HUES64 (cell line): ENCODE data around the gene FBLN1.
"Not testable (repeated sequence)": the region's sequence is repeated elsewhere in the genome, so short reads cannot be mapped to it uniquely, and the experiment has no call there.

ENCODE experiments used
- H3K27ac ChIP-seq: 2 replicates; pipeline ENCODE4 v1.7.0; 2013; ENCODE audit warnings: low read depth, low read length, inconsistent platforms
- H3K27me3 ChIP-seq: 2 replicates; pipeline ENCODE4 v1.6.1; 2013; ENCODE audit warnings: mild to moderate bottlenecking, low read length; ENCODE audit not compliant: insufficient read depth
- H3K36me3 ChIP-seq: 2 replicates; pipeline ENCODE4 v1.6.1; 2013; ENCODE audit warnings: mild to moderate bottlenecking, low read length; ENCODE audit not compliant: insufficient read depth
- H3K4me1 ChIP-seq: 2 replicates; pipeline ENCODE4 v1.6.1; 2013; ENCODE audit warnings: mild to moderate bottlenecking, low read length, moderate library complexity; ENCODE audit not compliant: insufficient read depth
- H3K4me3 ChIP-seq: 2 replicates; pipeline ENCODE4 v1.5.1; 2013; ENCODE audit warnings: mild to moderate bottlenecking, low read length, moderate library complexity
- H3K9ac ChIP-seq: 2 replicates; pipeline ENCODE4 v1.6.1; 2013; ENCODE audit warnings: mild to moderate bottlenecking, low read depth, low read length
- H3K9me3 ChIP-seq: 2 replicates; pipeline ENCODE4 v1.6.1; 2013; ENCODE audit warnings: low read depth, low read length; ENCODE audit not compliant: insufficient read depth
- WGBS: fragments of 150-250, 120-280 bp; methylation state at CpG from one replicate; pipeline ENCODE4 v1.1.7; 2013; ENCODE audit warnings: missing lambda C conversion rate; 5-methylcytosine and 5-hydroxymethylcytosine counted together

FBLN1 gene

DNA sequence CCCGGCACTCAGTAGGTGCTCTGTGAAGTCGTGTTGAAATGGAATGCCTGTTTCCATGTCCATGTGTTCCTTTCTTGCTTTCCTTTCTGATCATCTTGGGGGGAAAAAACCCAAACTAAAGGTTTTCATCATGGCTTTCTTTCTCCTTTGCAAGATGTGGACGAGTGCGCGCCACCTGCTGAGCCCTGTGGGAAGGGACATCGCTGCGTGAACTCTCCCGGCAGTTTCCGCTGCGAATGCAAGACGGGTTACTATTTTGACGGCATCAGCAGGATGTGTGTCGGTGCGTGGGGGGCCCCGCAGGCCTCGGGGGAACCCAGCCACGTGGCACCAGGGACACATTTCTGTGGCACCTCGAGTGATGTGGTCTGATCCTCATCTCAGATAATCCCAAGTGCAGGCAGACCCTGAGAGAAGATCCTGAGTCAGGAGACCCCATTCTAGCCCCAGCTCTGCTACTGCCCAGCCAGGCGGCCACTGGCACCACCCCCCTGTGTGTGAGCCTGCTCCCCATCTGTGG is 39.4 kb downstream of the FBLN1 start:
- Histone ChIP-seq H3K36me3 (peaks cover 79% of the 10 kb centered on the region), H3K9me3 (no peaks in the 10 kb centered on the region), H3K4me3 (no peak overlapping the region), H3K9ac (no peak overlapping the region), H3K27me3 (no peaks in the 10 kb centered on the region), H3K27ac (no peak overlapping the region), H3K4me1 (peaks cover 4% of the 10 kb centered on the region)
- WGBS = 96% methylated on average over 19 of the region's 19 CpGs

DNA sequence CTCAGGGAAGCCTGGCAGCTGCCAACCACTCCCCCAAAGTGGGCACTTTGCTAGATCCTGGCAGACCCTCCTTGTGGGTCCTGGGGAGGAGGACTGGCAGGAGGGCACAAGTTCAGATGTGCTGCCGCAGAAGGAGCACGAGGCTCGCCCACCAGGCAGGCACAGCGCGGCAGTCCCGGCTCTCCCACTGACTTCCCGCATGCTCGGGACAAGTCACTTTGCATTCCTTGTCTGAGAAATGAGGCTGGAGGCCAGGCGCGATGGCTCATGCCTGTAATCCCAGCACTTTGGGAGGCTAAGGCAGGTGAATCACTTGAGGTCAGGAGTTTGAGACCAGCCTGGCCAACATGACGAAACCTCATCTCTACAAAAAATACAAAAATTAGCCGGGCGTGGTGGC is 40.1 kb downstream of the FBLN1 start:
- not testable (repeated sequence) for H3K4me1 ChIP-seq, H3K4me3 ChIP-seq, H3K27ac ChIP-seq, H3K9ac ChIP-seq, H3K27me3 ChIP-seq, H3K9me3 ChIP-seq
- WGBS = 97% methylated on average over 13 of the region's 13 CpGs
- H3K36me3 ChIP-seq = peaks cover 85% of the 10 kb centered on the region

DNA sequence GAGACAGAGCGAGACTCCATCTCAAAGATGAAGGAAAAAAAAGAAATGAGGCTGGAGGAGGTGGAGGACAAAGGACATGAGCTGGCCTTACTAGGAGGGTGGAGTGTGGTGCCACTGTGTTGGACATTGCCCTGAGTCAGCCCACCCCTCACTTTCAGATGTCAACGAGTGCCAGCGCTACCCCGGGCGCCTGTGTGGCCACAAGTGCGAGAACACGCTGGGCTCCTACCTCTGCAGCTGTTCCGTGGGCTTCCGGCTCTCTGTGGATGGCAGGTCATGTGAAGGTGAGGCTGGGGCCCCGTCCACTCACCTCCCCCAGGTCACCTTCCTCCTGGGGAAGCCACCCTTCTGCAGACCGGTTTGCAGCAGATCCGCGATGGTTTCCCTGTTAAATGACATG is 40.6 kb downstream of the FBLN1 start:
- H3K27me3 ChIP-seq = no peaks in the 10 kb centered on the region
- peaks cover 86% of the 10 kb centered on the region for H3K36me3 ChIP-seq
- WGBS = 94% methylated on average over 13 of the region's 13 CpGs

DNA sequence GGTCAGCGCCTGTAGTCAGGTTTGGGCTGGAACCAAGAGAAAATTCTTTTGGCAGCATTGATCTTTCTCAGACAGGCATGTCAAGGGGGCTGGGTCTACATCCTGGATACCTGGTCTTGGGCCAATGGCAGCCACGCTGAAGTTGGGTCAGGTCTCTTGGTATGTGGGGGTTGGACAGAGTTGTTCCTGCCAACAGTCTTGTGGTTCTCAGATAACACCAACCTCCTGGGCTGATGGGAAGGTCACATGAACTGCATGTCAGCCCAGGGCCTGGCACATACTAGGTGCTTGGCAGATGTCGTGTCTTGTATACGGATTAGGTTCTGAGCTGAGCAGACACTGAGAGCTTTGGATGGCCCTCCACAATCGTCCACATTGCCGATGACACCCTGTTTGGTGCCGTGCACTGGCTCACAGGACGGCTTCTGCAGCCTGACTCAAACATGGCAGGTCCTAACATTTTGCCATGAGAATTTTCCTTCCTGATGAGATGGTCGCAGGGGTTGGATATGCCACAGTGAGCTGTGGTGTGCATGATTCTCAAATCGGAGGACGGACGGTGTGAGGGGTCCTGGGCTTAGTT is 42.0 kb downstream of the FBLN1 start:
- H3K27ac ChIP-seq = no peak overlapping the region
- H3K9ac ChIP-seq = no peak overlapping the region
- peaks cover 93% of the 10 kb centered on the region for H3K36me3 ChIP-seq
- H3K4me3 ChIP-seq = no peak overlapping the region
- H3K4me1 ChIP-seq = no peaks in the 10 kb centered on the region
- WGBS = 91% methylated on average over 12 of the region's 12 CpGs
- no peaks in the 10 kb centered on the region for H3K9me3 ChIP-seq
- H3K27me3 ChIP-seq = no peaks in the 10 kb centered on the region

More for the DNA sequence above, 40.6 kb downstream of the FBLN1 start:
- no peak overlapping the region for H3K27ac ChIP-seq
- no peaks in the 10 kb centered on the region for H3K9me3 ChIP-seq
- H3K4me3 ChIP-seq = no peak overlapping the region
- H3K9ac ChIP-seq = no peak overlapping the region
- peaks cover 4% of the 10 kb centered on the region for H3K4me1 ChIP-seq

DNA sequence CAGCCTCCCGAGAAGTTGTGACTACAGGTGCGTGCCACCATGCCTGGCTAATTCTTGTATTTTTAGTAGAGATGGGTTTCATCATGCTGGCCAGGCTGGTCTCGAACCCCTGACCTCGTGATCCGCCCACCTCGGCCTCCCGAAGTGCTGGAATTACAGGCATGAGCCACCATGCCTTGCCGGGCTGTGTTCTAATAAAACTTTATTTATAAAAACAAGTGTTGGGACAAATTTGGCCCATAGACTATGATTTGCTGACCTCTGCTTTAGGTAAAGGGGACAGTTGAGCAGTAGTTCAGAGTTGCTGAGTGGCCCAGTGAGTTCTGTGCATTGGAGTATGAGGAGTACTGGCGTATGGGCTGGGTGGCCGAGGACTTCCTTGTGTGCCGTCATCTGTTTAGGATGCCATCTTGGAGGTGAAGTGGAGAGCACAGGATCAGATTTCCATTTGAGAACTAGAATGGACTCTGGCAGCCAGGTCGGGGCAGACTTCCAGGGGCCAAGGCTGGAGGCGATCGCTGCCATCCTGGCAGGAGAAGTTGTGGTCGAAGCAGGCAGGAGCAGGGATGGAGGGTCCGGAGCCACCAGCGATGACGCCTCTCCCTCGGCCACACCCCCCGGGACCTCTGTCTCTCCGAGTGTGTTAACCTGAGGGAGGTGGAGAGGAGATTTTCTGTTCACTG is 43.8 kb downstream of the FBLN1 start:
- H3K4me3 ChIP-seq = no peak overlapping the region
- no peaks in the 10 kb centered on the region for H3K27me3 ChIP-seq
- no peak overlapping the region for H3K9ac ChIP-seq
- no peak overlapping the region for H3K27ac ChIP-seq
- no peaks in the 10 kb centered on the region for H3K4me1 ChIP-seq
- H3K36me3 ChIP-seq = peaks cover 93% of the 10 kb centered on the region
- 89% methylated on average over 21 of the region's 21 CpGs for WGBS
- H3K9me3 ChIP-seq = no peaks in the 10 kb centered on the region

DNA sequence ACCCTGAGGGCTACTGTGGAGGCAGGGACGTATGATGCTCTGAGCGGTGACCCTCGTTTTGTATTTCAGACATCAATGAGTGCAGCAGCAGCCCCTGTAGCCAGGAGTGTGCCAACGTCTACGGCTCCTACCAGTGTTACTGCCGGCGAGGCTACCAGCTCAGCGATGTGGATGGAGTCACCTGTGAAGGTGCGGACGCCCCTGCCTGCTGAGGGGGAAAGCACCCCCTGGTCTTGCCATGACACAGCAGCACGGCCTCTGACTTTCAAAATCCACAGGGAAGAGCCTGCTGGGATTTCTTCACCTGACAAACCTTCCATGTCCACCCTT is 44.3 kb downstream of the FBLN1 start:
- Histone ChIP-seq H3K27ac (no peak overlapping the region), H3K9me3 (no peaks in the 10 kb centered on the region), H3K9ac (no peak overlapping the region), H3K36me3 (peaks cover 92% of the 10 kb centered on the region), H3K4me3 (no peak overlapping the region), H3K27me3 (no peaks in the 10 kb centered on the region), H3K4me1 (no peaks in the 10 kb centered on the region)
- WGBS = 96% methylated on average over 11 of the region's 11 CpGs

DNA sequence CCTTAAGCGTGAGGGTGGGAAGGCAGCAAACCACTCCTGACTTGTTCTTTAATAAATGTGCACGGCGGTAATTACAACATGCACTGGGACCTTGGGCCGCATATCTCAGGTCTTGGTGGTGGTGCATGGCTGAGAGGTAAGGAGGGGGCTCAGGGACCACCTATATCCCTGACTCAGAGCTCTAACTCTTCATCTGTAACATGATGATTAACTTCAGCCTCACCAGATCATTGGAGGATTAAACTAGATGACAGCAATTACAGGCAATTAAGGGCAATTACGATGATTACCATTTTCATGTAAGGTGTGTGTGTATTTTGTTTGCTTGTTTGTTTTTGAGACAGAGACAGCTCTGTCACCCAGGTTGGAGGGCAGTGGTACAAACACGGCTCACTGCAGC is 45.0 kb downstream of the FBLN1 start:
- Histone ChIP-seq H3K9me3 (no peaks in the 10 kb centered on the region), H3K4me1 (no peaks in the 10 kb centered on the region), H3K27ac (no peak overlapping the region), H3K36me3 (peaks cover 87% of the 10 kb centered on the region), H3K27me3 (no peaks in the 10 kb centered on the region), H3K9ac (no peak overlapping the region), H3K4me3 (no peak overlapping the region)
- WGBS = 85% methylated on average over 6 of the region's 6 CpGs

DNA sequence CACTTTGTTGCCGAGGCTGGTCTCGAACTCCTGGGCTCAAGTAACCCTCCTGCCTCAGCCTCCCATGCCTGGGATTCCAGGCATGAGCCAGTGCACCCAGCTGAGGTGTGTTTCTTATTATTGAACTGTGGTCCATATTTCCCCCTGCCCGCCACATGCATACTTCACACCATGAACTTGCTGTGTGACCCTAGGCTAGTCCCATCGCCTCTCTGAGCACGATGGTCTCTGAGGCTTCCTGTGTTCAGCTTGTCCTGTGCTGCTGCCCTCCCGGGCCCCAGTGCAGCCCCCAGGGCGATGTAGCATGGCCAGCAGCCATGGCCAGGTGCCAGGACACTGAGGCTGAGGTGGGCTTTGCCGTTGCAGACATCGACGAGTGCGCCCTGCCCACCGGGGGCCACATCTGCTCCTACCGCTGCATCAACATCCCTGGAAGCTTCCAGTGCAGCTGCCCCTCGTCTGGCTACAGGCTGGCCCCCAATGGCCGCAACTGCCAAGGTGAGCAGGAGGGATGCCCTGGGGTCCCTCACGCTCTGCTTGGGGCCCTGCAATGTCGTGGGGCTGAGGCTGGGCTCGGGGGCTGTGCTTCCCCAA is 45.7 kb downstream of the FBLN1 start:
- peaks cover 84% of the 10 kb centered on the region for H3K36me3 ChIP-seq
- no peak overlapping the region for H3K4me3 ChIP-seq
- H3K27me3 ChIP-seq = no peaks in the 10 kb centered on the region
- H3K9ac ChIP-seq = no peak overlapping the region
- no peak overlapping the region for H3K27ac ChIP-seq
- H3K4me1 ChIP-seq = peaks cover 3% of the 10 kb centered on the region; the same call in 1 of the 2 replicates
- WGBS = 95% methylated on average over 18 of the region's 18 CpGs
- no peaks in the 10 kb centered on the region for H3K9me3 ChIP-seq

DNA sequence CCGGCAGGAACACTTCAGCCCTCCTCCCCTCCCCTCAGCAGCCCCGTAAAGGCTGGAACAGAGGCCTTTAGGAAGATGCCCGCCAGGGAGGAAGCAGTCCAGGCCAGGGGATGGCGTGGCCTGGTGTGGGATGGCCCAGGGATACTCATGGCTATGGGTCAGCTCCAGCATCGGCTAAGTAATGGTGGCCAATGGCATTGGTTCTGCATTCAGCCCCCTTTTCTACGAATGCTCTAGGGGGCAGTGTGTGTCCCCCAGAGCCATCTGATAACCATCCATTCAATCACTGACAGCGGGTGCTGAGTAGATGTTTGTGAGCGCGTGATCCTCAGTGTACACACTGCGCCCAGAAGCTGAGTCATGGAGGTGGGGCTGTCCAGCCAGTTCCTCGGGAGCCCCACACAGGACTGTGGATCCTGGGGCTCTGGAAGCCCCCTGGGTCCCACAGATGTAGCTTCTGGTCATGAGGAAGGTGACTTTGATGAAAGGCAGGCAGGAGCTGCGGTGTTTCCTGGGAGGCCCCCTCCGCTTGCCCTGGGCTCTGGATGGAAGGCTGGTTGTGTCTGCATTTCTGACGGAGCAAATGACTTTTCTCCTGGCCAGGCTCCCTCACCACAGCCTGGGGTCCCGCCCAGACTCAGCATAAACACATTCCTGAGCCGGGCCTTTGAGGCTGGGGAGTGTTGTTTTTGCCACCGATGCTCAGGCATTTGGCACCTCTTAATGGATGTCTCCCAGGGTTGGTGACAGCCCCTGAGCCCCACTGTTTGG is 46.5 kb downstream of the FBLN1 start:
- no peaks in the 10 kb centered on the region for H3K27me3 ChIP-seq
- H3K36me3 ChIP-seq = peaks cover 78% of the 10 kb centered on the region
- no peak overlapping the region for H3K9ac ChIP-seq
- H3K27ac ChIP-seq = no peak overlapping the region
- H3K9me3 ChIP-seq = no peaks in the 10 kb centered on the region
- no peak overlapping the region for H3K4me3 ChIP-seq
- H3K4me1 ChIP-seq = peaks cover 5% of the 10 kb centered on the region; the same call in 1 of the 2 replicates
- 91% methylated on average over 17 of the region's 17 CpGs for WGBS

DNA sequence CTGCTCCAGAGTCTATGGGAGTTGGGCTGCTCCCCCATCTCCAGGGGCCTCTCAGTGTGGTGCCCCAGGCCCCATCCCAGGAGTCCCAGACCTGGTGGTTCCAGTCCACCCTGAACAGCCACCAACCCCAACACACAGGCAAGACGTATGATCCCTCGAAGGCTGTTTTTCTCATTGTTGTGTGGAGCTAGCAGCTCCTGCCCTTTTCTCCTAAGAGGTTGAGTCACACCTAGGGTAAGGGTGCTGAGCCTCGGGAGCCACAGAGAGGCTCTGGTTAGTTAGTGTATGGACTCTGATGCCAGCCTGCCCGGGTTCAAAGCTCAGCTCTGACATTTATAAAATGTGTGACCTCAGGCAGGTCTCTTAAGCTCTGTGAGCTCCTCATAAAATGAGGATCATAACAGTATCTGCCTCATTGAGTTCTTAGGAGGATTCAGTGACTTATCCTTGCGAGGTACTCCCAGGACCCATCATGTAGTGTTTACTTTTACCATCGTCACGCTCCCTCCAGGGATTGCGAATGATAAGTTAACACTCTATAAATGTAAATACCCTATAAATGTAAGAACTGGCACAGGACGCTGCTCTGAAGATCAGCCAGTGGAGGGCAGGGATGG is 47.2 kb downstream of the FBLN1 start:
- peaks cover 5% of the 10 kb centered on the region; the same call in 1 of the 2 replicates for H3K4me1 ChIP-seq
- H3K9me3 ChIP-seq = no peaks in the 10 kb centered on the region
- peaks cover 78% of the 10 kb centered on the region for H3K36me3 ChIP-seq
- no peak overlapping the region for H3K9ac ChIP-seq
- H3K27ac ChIP-seq = no peak overlapping the region
- no peak overlapping the region for H3K4me3 ChIP-seq
- H3K27me3 ChIP-seq = no peaks in the 10 kb centered on the region
- 92% methylated on average over 6 of the region's 9 CpGs for WGBS

DNA sequence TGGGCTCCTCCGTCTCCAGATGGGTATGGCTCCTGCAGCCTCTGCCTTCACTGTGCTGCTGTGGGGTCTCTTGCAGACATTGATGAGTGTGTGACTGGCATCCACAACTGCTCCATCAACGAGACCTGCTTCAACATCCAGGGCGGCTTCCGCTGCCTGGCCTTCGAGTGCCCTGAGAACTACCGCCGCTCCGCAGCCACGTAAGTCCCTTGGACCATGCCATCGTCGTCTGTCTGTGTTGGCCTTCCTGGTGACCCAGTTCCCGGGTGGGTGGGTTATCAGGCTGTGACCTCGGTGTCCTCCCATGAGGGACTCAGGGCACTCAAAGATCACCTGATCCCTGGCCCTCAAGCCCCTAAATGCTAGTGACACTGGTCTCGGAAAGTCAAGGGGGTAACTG is 47.7 kb downstream of the FBLN1 start:
- no peak overlapping the region for H3K27ac ChIP-seq
- peaks cover 75% of the 10 kb centered on the region for H3K36me3 ChIP-seq
- WGBS = 96% methylated on average over 14 of the region's 14 CpGs
- H3K4me3 ChIP-seq = no peak overlapping the region
- peaks cover 5% of the 10 kb centered on the region; the same call in 1 of the 2 replicates for H3K4me1 ChIP-seq
- no peaks in the 10 kb centered on the region for H3K9me3 ChIP-seq
- no peak overlapping the region for H3K9ac ChIP-seq
- H3K27me3 ChIP-seq = no peaks in the 10 kb centered on the region
